Measurements from ENCODE around the gene GPER1. TPM values are rescaled to one million over a fixed set of nuclear protein-coding genes. Genes with fewer than 3 reads are reported as not detected.

GPER1 gene
- total RNA-seq: 3.0 TPM

GRCh38 chr7:1087952-1088920 lies at the start of gene GPER1:
Gene GPER1, plus strand, starts transcription at chr7:1088113. Its CDS starts 3,616 bp downstream, at chr7:1091729.

GRCh38 chr7:1044189-1045068 lies 43.5 kb upstream of the GPER1 start, which contains the start of gene GPR146:
Gene GPR146, plus strand, starts transcription at chr7:1044546. Its CDS starts 12,970 bp downstream, at chr7:1057516.

Other genes starting within 250 kb of the GPER1 start
- gene GET4, start 211.6 kb upstream of the GPER1 start, total RNA-seq: 17.5 TPM
- 50.3 TPM for gene ADAP1, start 133.4 kb upstream of the GPER1 start, total RNA-seq
- gene COX19, start 112.6 kb upstream of the GPER1 start, total RNA-seq: 21.7 TPM
- not detected for gene CYP2W1, start 104.9 kb upstream of the GPER1 start, total RNA-seq
- 3.2 TPM for gene GPR146, start 43.6 kb upstream of the GPER1 start, total RNA-seq
- 28.6 TPM for gene ZFAND2A, start 72.1 kb downstream of the GPER1 start, total RNA-seq
- gene UNCX, start 144.8 kb downstream of the GPER1 start, total RNA-seq: 2.3 TPM